GM19239 (cell line): ENCODE results near the gene METTL8.

Experiments
- DNase-seq: peaks from one replicate; pipeline ENCODE4 v3.0.0; 2011; ENCODE audit warnings: low spot score; ENCODE audit not compliant: insufficient read length
- FAIRE-seq: peaks from 2 replicates; lab custom pipeline; 2011; peaks lifted over from hg19 to GRCh38; lab: Jason Lieb, UNC

The METTL8 gene

GRCh38 chr2:171433763-171434012 lies at the start of gene METTL8:
TSS of gene METTL8 (minus strand) at chr2:171433990. CDS start at chr2:171392185, 41,805 bp downstream.
- no peak for DNase-seq
- FAIRE-seq = peak; percentile 88

- DNase-seq (no peak), FAIRE-seq (no peak)
These were observed 49.1 kb upstream of the METTL8 start for GRCh38 chr2:171482877-171483276.

GRCh38 chr2:171482308-171482707 lies 48.5 kb upstream of the METTL8 start:
- DNase-seq = no peak
- no peak for FAIRE-seq

DNA sequence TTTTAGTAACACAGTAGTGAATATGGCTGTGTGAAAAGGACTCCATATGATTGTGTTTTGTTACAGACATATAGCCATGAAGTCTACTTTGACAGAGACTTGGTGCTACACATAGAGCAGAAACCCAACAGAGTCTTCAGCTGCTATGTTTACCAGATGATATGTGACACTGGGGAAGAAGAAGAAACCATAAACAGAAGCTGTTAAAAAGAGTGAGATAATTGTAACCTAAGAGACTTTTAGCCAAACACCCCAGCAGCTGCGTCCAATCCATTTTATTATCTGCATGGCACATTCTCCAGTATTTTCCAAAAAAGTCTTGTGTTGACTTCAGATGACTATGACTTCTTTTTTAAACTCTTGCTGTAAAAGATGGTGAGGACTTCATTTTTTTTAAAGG lies 47.1 kb upstream of the METTL8 start:
- FAIRE-seq (peak; percentile 58), DNase-seq (no peak)

- DNase-seq = no peak
- FAIRE-seq = peak; percentile 51
These were observed 45.5 kb upstream of the METTL8 start for GRCh38 chr2:171479154-171479814.

GRCh38 chr2:171478345-171478744 lies 44.6 kb upstream of the METTL8 start:
- no peak for DNase-seq
- no peak for FAIRE-seq

- no peak for FAIRE-seq
- no peak for DNase-seq
These were observed 42.2 kb upstream of the METTL8 start for GRCh38 chr2:171475979-171476378.

- FAIRE-seq = no peak
These were observed 36.3 kb upstream of the METTL8 start for GRCh38 chr2:171470129-171470528.

DNA sequence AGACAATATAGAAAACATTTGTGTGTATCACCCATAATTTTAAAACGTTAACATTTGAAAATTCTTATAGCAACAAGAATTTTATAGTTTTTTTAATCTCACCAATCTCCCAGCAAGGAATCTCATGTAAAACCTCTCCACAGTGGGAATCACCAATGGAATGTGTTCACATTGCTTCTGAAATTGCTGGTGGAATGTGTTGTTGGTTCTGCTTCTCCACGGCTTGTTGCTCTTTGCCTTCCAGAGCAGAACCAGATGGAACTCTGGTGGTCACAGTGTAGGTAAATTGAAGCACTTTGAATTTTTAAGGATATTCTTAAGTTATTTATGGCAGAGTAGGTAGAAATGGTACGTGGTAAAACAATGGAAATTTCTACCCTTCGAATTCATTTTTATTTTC lies 35.4 kb upstream of the METTL8 start:
- FAIRE-seq (no peak), DNase-seq (no peak)

More at GRCh38 chr2:171470129-171470528, 36.3 kb upstream of the METTL8 start:
- no peak for DNase-seq

GRCh38 chr2:171460537-171460936 lies 26.7 kb upstream of the METTL8 start:
- no peak for FAIRE-seq

DNA sequence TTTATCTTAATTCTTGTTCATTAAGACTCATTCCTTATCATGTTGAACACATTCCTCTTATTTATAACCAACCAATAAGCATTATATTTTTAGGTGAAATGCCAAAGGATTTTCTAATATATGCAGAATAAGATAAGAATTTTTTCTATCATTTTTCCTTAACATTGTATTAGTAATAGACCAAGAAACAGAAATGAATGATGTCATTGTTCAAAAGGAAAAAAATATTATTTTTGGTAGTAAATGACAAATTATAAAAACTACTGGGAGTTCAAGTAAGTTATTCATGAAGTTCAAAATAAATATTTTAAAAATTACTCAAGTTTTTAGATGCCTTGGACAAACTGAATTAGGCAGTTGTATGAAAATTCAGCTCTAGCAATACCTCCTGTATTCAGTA lies 25.7 kb upstream of the METTL8 start:
- DNase-seq (no peak), FAIRE-seq (no peak)

More at GRCh38 chr2:171460537-171460936, 26.7 kb upstream of the METTL8 start:
- no peak for DNase-seq

DNA sequence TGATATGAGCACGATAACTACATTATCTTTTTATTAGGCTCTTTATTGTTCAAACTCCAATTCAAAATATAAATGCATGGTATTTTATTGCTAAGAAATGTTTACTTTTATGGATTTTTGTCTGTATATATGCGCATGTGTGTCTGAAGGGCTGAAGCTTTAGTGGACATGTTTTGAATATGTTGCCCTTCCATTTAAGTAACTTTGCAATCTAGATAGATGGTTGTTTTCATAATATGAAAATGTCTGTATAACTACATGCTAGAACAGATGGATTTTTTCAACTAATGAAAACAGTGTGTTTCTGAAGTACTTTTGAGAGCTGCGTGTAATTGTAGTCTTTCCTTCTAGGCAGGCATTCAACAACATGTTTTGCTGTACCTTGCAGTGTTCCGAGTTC lies 19.0 kb upstream of the METTL8 start:
- FAIRE-seq (no peak), DNase-seq (no peak)

DNA sequence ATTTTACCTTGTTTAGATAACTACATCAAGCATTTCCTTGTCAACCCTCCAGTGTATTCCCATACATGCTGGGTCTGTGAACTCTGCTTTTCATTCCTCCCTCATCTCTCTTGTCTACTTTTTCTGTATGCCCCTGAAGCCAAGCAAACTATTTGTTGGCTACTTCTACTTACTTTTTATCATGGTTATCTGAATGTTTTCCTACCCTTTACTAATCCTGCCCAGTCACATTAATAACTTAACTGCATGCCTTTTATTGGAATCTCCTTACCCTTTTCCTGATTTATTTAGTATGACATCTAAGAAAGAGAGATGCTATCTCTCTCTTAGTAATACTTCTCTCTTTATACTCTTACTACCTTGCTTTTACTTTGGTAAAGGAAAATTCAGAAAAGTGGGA lies 17.3 kb upstream of the METTL8 start:
- FAIRE-seq (no peak), DNase-seq (no peak)

DNA sequence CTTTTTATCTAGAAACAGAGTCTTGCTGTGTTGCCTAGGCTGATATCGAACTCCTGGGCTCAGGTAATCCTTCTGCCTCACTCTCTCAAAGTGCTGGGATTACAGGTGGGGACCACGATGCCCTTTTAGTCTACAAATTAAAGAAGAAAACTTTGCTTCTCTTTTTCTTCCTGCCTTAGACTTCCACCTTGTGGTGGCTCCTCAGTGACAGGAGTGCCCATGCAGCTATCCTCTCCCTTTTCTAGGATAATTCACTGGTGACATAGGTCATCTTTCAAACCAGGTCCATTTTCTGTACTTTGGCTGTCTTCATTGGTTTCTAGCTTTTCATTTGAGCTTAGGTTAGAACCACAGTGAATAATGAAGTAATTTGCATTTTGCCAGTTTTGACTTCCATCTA lies 13.9 kb upstream of the METTL8 start:
- FAIRE-seq (no peak), DNase-seq (no peak)

- FAIRE-seq = no peak
- DNase-seq = no peak
These were observed 7.7 kb upstream of the METTL8 start for GRCh38 chr2:171441470-171441869.

DNA sequence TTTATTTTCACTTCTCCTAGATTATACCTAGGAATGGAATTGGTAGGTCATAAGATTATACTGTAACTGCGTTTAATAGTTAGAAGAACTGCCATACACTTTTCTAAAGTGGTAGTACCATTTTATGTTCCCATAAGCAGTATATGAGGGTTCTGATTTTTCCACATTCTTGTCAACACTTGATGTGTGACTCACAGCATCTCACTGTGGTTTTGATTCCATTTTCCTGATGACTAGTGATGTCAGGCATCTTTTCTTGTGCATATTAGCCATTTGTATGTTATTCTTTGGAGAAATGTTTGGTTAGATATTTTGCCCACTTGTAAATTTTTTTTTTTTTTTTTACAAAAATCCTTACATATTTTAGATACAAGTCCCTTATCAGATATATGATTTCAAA lies 2.5 kb upstream of the METTL8 start:
- no peak for FAIRE-seq
- DNase-seq = no peak

DNA sequence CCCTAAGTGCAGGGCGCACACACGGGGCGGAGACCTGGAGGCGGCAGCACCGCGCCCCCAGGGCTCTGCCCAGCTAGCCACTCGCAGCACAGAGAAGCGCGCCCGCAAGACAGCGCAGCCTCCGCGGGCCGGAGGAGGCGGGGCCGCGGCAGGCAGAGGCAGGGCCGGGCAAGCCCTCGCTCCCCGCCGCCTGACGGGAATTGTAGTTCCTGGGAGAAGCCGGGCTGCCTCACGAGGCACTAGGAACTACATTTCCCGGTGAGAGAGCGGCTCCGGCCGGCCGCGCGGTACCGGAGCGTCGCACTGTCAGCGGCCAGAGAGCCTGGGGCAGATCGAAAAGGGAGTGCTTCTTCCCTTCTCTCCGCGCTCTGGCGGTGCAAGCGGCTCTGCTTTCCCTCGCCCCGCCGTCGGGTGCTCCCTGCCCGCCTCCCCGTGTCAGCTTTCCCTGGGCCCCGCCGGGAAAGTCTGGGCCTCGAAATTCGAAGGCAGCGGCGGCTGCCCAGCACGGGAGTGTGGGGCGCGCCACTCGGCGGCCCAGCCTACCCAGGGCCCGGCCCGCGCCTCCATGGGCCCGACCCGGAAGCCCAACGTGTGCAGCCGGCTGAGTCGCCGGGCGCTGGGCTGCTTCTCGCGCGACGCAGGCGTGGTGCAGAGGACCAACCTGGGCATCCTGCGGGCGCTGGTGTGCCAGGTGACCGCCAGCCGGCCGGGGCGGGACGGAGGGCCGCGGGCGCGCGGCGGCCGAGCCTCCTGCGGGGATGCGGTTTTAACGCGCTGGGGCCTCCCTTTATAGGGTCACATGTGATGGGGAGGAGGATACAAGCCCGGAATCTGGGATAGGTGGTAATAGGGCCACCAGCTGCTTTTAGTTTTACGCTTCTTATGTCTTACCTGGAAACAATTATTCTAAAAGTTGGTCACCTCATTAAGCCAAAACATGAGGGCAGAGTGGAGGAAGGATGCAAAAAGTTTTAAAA lies 511 bp upstream of the METTL8 start, which contains the start of gene DCAF17:
TSS of gene DCAF17 (plus strand) at position 214 of the 977 bp plus-strand sequence. CDS start at position 566, 352 bp downstream.
- peak; percentile 87 for FAIRE-seq

GRCh38 chr2:171432969-171433762 lies 624 bp downstream of the METTL8 start:
- FAIRE-seq = peak; percentile 92
- DNase-seq = no peak

More for the DNA sequence above, 511 bp upstream of the METTL8 start, which contains the start of gene DCAF17:
- peak; percentile 80 for DNase-seq

DNA sequence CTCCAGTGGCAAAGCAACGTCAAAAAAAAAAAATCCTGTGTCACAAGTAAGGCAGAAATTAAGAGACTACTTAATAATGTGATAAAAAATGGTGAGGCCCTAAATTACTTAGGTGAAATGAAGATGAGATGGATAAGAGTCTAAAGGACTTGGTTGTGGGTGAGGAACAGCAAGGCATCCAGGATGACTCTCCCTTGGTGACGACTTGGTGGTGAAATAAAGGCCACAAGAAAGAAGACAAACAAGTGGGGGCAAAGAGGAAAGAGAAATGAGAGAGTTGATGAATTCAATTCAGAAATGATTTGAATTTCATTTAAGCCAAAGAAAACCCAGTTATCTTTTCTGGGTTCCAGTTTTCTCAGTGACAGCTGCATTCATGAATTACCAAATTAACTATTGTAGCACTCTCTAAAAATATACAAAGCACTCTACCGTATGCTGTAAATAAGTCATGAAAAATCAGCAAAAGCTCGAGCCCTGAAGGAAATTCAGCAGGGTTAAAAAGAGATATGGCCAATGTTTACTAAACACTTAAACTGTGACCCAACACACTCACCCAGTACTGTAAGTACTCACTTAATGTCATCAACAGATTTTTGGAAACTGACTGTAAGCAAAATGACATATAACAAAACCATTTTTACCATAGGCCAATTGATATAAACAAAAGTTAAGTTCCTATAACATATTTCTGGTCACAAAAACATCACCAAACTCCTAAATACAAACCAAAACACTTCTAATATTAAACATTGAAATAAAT lies 1.4 kb downstream of the METTL8 start:
- no peak for FAIRE-seq
- DNase-seq = no peak

DNA sequence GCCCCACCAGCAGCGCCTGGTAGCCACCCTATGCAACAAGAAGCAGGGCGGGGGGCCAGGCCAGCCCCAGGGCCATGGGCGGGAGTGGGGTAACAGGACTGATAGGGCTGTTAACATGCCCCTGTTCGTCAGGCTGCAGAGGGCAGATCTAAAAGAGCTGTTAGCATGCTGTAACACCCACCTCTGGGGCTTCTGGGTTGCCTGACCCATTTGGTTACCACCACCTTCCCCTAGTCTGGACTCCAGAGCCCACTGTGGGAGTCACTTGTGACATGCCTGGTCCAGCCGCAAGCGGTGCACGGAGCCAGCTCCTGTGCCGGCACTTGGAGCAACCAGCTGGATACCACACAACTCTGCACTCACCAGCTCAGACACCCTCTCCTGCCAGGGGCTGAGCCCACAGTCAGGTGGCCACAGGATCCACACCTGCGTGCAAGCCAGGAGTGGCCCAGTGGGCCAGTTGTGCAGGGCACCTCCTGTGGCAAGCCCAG lies 2.1 kb downstream of the METTL8 start:
- no peak for FAIRE-seq
- no peak for DNase-seq
